GM21367 (cell line): ENCODE results near the gene SPRN.
"Not testable (repeated sequence)": the region's sequence is repeated elsewhere in the genome, so short reads cannot be mapped to it uniquely, and the experiment has no call there.

Experiments used
- ATAC-seq: cut with Tn5 transposase; IDR thresholded peaks from one replicate; pipeline ENCODE4 v1.9.1; 2021; ENCODE audit not compliant: unreplicated experiment

Gene SPRN

GRCh38 chr10:133388973-133389818, 35.2 kb downstream of the SPRN start:
- peak; percentile 85 for ATAC-seq

DNA sequence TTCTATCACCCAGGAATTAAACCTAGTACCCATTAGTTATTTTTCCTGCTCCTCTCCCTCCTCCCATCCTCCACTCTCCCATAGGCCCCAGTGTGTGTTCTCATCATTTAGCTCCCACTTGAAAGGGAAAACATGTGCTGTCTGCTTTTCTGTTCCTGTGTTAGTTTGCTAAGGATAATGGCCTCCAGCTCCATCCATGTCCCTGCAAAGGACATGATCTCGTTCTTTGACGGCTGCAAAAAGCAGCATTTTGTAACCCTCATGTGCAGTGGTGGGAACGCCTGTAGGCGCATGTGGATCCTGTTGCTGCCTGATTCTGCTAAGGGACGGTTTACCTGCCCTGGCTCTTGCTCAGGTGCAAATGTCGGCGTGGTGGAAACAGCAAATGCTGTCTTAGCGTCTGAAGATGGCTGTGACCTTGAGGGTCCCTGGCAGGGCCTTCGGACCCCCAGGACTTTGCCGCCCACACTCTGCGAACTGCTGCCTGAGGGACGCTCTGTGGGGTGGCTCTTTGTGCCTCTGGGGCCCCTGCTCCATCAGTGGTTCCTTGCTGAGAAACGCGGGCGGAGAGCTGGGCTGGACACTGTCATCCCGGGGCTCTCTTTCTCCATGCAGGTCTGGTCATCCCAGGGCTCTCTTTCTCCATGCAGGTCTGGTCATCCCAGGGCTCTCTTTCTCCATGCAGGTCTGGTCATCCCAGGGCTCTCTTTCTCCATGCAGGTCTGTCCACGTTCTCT, 36.0 kb downstream of the SPRN start:
- no peak for ATAC-seq

DNA sequence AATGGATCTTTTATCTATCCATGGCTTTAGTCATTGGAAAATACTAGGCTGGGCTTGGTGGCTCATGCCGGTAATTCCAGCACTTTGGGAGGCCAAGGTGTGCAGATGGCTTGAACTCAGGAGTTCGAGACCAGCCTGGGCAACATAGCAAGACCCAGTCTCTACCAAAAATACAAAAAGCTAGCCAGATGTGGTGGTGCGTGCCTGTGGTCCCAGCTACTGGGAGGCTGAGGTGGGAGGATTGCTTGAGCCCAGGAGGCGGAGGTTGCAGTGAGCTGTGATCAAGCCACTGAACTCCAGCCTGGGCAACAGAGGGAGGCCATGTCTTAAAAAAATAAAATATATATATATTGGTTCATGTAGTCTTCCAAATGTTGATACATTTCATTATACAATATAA, 37.5 kb downstream of the SPRN start:
- not testable (repeated sequence) for ATAC-seq

GRCh38 chr10:133385214-133385613, 39.2 kb downstream of the SPRN start:
- no peak for ATAC-seq

DNA sequence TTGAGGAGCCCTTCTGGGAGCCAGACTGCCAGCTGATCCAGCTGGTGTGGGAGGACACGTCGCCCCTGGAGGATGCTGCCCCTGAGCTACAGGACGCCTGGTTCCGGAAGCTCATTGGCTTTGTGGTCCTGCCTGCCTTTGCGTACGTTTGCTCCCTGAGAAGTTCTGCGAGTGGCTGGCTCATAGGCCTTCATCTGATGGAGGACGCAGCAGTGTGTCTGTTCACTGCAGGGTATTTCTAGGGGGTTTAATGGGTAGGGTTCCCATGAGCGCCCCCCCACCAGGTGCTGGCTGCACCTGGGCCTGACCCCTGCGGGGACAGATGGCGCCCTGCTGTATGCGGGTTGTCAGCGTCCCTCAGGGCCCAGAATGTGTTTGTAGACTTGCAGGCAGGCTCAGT, 40.4 kb downstream of the SPRN start:
- ATAC-seq, result no peak

- ATAC-seq, result no peak
Observed at GRCh38 chr10:133383551-133383950, 40.9 kb downstream of the SPRN start.

DNA sequence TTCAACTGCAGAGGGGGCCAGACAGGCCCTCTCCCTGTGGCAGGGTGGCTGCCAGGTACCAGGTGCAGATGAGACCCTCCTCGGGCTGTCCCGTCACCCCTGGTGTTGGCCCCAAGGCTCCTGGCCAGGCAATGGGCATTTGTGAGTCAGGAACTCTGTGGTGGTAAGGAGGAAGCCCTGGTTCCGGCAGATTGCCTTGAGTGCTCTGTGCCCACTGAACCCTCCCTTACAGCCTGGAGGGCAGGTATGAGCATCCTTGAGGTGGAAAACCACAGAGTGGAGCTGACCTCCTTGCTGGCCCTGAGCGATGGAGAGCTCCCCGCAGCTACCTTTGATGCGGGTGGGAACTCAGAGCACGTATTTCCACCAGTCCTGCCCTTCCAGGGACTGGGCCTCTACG, 43.4 kb downstream of the SPRN start:
- ATAC-seq, result no peak

- ATAC-seq, result no peak
Observed at GRCh38 chr10:133379801-133380666, 44.4 kb downstream of the SPRN start.

GRCh38 chr10:133379152-133379800, 45.1 kb downstream of the SPRN start, which contains the start of gene PAOX:
PAOX (plus strand) TSS chr10:133379262; CDS start chr10:133379317, 55 bp downstream.
- ATAC-seq, result peak; percentile 54

DNA sequence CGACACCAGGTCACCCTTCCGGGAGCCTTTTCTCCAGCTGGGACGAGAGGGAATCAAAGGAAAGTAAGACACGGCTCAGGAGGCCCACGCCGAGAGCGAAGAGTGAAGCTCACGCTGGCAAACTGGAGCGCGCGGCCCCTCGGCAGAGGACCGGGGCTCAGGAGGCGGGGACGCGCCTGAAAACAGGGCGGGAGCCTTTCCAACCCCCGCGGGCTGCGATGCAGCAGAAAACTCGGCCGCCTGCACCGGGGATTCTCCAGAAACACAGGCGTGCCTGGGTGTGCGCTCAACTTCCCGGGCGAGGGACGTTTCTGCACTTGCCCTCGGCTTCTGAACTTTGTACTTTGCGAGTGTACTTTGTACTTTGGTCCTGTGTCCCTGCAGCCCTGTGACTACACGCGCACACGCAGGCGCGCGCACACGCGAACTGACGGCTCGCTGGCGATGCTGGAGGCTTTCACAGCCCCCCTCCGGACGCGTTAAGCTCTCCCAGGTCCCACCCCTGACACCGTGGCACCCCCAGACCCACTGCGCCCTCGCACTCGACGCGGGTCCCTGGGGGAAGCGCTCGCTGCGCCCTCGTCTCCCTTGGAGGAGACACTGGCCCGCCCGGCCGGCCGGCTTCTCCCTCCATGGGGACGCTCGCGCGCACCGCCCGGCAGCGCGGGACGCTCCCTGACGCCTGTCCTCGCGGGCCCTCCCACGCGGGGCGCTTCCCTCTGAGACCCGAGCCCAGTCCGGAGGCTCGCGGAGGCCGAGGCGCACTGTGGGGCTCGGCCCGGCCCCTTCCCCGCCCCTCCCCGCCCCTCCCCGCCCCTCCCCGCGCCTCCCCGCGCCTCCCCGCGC, 46.0 kb downstream of the SPRN start:
- ATAC-seq, result peak; percentile 39

DNA sequence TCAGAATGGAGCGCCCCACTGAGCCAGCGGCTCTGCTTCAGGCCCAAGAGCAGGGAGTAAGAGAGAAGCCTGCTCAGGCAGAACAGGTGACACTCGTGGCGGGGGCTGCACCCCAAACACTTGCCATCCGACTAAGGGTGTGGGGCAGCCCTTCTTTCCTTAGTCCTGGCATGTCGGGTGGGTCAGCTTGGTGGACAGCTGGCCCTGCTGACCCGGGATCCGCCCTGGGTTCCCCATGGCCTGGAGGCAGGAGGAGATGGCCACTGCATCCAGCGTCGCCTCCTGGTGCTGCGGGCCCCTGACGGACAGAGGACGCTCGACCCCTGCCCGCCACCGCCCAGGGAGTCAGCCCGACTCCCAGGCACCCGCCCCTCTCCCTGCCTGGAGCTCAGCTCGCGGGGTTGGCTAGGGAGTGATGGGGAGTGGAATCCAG, 46.6 kb downstream of the SPRN start:
- no peak for ATAC-seq

DNA sequence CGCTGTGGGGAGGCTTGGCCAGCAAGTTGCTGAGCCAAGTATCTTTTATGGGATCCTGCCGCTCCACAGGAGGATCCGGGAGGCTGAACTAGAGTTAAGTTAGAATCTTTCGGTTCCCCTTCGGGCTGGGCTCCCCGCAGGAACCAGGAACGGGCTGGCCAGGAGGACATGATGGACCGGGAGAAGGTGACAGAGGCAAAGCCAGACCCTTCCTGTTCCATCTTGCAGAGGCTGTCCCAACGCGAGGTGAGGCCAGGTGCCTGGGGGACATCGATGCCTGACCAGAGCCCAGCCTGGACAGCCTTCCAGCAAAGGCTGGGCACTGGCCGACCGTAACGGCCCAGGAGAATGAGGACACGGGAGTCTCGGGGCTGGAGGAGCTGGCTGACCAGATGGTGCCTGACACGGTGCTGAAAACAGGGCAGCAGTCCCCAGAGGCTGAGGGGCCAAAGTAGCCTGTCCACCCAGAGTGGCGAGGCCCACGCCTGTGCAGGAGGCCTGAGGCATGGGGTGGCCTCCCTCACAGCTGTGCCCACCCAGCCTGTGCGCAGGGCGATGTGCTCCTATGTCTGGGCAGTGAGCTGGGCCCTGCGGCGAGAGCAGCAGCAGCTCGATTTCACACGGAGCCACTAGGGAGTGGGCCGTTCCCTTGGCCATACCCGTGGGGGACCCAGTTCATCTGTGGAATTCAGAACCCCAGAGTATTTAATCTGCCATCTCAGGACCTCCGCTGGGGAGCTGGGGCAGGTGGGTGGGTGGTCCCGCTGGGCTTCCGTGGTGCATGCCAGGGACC, 47.2 kb downstream of the SPRN start:
- no peak for ATAC-seq

GRCh38 chr10:133376183-133376582, 48.2 kb downstream of the SPRN start:
- not testable (repeated sequence) for ATAC-seq

GRCh38 chr10:133375357-133376115, 48.9 kb downstream of the SPRN start:
- ATAC-seq, result no peak

GRCh38 chr10:133373174-133374090, 51.0 kb downstream of the SPRN start, which contains the start of gene ECHS1:
ECHS1 (minus strand) TSS chr10:133373354; CDS start chr10:133373333, 21 bp downstream.
- ATAC-seq, result peak; percentile 98

DNA sequence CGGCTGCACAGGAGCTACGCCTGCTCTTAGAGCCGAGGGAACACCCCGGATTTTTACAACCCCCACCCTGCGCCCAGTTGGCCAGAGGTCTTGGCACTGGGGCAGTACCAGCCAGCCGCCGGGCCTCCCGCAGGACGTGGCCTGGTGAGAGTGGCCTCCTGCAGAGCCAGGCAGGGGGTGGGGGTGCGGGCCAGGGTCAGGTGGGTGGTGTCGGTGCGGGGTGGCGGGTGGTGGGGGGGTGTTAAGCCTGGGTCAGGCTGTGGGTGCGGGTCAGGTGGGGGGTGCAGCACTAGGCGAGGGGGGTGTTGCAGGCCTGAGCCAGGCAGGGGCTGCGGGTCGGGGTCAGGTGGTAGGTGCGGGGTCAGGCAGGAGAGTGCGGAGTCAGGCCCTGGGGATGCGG, 51.9 kb downstream of the SPRN start:
- no peak for ATAC-seq
